ENCODE results near the gene MUS81.
"Not testable (repeated sequence)": the region's sequence is repeated elsewhere in the genome, so short reads cannot be mapped to it uniquely, and the experiment has no call there.

MUS81 gene

DNA sequence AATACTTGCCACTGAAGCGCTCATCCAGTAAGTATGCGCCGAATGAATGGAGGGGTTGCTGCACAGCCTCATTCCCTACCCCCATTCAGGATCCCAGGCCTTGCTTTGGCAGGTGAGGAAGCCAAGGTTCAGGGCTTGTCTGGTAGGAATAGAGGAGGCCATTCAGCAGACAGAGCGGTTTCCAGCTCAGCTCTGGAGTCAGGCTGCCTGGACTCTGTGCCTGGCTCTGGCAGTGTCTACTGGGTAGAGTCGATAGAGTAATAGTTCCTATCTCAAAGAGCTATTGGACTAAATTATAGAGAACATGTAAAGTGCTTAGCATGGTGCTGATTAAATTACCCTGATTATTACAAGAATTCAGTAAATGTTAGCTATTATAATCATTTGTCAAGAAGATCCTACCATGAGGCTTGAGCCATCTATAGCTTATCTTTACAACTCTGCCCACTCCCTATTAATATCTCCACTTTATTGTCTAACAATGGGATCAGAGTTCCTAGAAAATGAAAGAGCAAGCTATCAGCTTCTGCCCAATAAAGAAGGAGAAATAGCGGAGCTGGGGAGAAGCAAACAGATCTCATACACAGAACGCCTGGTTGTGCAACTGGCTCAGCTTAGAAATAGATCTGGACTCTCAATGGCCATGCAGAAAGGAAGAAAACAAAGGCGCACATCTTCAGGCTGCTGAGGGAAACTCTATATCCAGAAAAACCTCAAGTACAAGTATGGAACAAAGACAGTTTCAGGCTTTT is 33.1 kb upstream of the MUS81 start:
- DNase-seq (no peak), ATAC-seq (ENCODE audit: insufficient read depth, low read depth) (no peak)
- TF ChIP-seq, protein P1, sequence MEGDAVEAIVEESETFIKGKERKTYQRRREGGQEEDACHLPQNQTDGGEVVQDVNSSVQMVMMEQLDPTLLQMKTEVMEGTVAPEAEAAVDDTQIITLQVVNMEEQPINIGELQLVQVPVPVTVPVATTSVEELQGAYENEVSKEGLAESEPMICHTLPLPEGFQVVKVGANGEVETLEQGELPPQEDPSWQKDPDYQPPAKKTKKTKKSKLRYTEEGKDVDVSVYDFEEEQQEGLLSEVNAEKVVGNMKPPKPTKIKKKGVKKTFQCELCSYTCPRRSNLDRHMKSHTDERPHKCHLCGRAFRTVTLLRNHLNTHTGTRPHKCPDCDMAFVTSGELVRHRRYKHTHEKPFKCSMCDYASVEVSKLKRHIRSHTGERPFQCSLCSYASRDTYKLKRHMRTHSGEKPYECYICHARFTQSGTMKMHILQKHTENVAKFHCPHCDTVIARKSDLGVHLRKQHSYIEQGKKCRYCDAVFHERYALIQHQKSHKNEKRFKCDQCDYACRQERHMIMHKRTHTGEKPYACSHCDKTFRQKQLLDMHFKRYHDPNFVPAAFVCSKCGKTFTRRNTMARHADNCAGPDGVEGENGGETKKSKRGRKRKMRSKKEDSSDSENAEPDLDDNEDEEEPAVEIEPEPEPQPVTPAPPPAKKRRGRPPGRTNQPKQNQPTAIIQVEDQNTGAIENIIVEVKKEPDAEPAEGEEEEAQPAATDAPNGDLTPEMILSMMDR (IDR thresholded peaks at IDR 0.05; ENCODE audit: borderline replicate concordance, extremely low read depth, low read length, poor library complexity, severe bottlenecking) = no peak
- no peak for TF ChIP-seq EZH2 (IDR thresholded peaks at IDR 0.05; ENCODE audit: borderline replicate concordance, low read depth, low read length, severe bottlenecking)
- Histone ChIP-seq H3K4me1 (ENCODE audit: insufficient read depth, low read length) (no peaks in the 10 kb centered on the region), H2AFZ (ENCODE audit: low read depth, low read length) (no peak overlapping the region), H3K4me3 (ENCODE audit: low read depth in 1 of 2, low read length in 2 of 2) (no peak overlapping the region), H3K27me3 (ENCODE audit: insufficient read depth, low read length, poor library complexity) (no peaks in the 10 kb centered on the region), H3K27ac (ENCODE audit: low read length) (no peak overlapping the region), H3K4me2 (ENCODE audit: insufficient read depth, low read length) (no peak overlapping the region), H3K9me3 (ENCODE audit: insufficient read depth, low read length, severe bottlenecking) (no peaks in the 10 kb centered on the region), H3K79me2 (ENCODE audit: insufficient read depth, low read length) (no peaks in the 10 kb centered on the region), H3K36me3 (ENCODE audit: insufficient read depth, low read length) (no peaks in the 10 kb centered on the region), H3K9ac (ENCODE audit: low read depth, low read length) (no peak overlapping the region), H4K20me1 (ENCODE audit: insufficient read depth, low read length) (no peaks in the 10 kb centered on the region)

DNA sequence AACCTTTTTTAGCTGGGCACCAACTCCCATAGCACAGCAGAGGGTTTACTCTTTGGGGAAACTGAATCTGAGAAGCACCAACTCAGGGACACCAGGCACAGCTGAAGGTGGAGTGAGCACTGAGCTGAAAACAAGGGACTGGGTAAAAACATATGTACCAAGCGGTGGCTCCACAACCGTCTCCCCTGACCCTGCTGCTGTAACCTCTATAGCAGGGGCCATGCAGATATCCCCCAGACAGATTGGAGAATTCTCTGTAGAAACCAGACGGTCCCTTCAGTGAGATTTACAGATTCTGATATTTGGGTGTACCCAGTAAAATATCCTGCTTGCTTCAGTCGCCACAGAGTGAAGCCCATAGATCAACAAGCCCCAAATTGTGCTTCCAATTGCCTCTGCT is 30.8 kb upstream of the MUS81 start:
- H3K4me3 ChIP-seq (ENCODE audit: low read depth in 1 of 2, low read length in 2 of 2) = no peak overlapping the region
- H3K4me1 ChIP-seq (ENCODE audit: insufficient read depth, low read length) = peaks cover 16% of the 10 kb centered on the region
- no peaks in the 10 kb centered on the region for H3K9me3 ChIP-seq (ENCODE audit: insufficient read depth, low read length, severe bottlenecking)
- no peaks in the 10 kb centered on the region for H4K20me1 ChIP-seq (ENCODE audit: insufficient read depth, low read length)
- no peaks in the 10 kb centered on the region for H3K36me3 ChIP-seq (ENCODE audit: insufficient read depth, low read length)
- no peak overlapping the region for H3K4me2 ChIP-seq (ENCODE audit: insufficient read depth, low read length)
- H3K79me2 ChIP-seq (ENCODE audit: insufficient read depth, low read length) = peaks cover 5% of the 10 kb centered on the region
- DNase-seq (no peak), ATAC-seq (ENCODE audit: insufficient read depth, low read depth) (no peak)
- no peaks in the 10 kb centered on the region for H3K27me3 ChIP-seq (ENCODE audit: insufficient read depth, low read length, poor library complexity)
- H3K9ac ChIP-seq (ENCODE audit: low read depth, low read length) = no peak overlapping the region
- TF ChIP-seq EZH2 (IDR thresholded peaks at IDR 0.05; ENCODE audit: borderline replicate concordance, low read depth, low read length, severe bottlenecking) = no peak
- TF ChIP-seq, protein P1 (IDR thresholded peaks at IDR 0.05; ENCODE audit: borderline replicate concordance, extremely low read depth, low read length, poor library complexity, severe bottlenecking) = no peak
- H2AFZ ChIP-seq (ENCODE audit: low read depth, low read length) = no peak overlapping the region
- no peak overlapping the region for H3K27ac ChIP-seq (ENCODE audit: low read length)

DNA sequence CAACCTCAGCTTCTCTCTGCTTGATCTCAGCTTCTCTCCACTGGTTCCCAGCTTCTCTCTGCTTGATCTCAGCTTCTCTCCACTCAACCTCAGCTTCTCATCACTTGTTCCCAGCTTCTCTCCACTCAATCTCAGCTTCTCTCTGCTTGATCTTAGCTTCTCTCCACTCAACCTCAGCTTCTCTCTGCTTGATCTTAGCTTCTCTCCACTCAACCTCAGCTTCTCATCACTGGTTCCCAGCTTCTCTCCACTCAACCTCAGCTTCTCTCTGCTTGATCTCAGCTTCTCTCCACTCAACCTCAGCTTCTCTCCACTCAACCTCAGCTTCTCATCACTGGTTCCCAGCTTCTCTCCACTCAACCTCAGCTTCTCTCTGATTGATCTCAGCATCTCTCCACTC is 28.0 kb upstream of the MUS81 start:
- not testable (repeated sequence) for H3K27me3 ChIP-seq (ENCODE audit: insufficient read depth, low read length, poor library complexity); H3K36me3 ChIP-seq (ENCODE audit: insufficient read depth, low read length); ATAC-seq (ENCODE audit: insufficient read depth, low read depth); DNase-seq; H3K9me3 ChIP-seq (ENCODE audit: insufficient read depth, low read length, severe bottlenecking); H3K27ac ChIP-seq (ENCODE audit: low read length); H3K4me2 ChIP-seq (ENCODE audit: insufficient read depth, low read length); H2AFZ ChIP-seq (ENCODE audit: low read depth, low read length); H3K4me3 ChIP-seq (ENCODE audit: low read depth in 1 of 2, low read length in 2 of 2); H3K79me2 ChIP-seq (ENCODE audit: insufficient read depth, low read length); H3K9ac ChIP-seq (ENCODE audit: low read depth, low read length); H4K20me1 ChIP-seq (ENCODE audit: insufficient read depth, low read length)
- H3K4me1 ChIP-seq (ENCODE audit: insufficient read depth, low read length) = peaks cover 22% of the 10 kb centered on the region

DNA sequence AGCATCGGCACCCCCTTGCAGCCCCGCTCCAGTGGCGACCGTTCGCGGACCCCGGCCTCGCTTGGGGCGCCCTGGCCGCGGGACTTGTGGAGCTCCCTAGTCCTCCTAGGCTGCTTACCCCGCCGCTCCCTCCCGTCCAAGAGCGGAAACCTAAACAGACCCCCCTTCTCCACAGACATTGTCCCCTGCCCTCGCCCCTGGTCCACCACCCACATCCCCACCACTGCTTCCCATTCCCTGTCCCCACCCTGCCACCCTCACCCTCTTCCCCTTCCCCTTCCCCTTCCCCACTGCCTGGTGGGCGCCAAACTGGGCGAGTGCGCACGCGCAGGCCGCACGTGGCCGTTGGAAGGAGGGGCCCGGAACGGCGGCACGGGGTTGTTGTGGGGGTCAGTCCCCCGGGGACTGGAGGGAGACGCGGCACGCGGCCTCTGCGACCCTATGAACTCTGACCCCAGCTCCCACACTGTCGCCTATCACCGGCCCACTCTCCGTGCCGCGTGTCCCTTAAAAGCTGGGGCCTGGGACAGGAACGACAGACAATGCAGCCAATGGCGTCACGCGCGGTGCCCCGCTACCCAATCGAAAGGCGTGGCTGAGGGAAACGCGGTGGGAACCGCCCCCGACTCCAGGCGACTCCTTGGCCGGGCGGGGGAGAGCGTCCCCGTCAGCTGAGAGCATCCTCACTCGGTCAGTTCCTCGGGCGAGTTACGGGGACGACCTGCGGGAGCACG is 26.8 kb upstream of the MUS81 start, which contains the start of gene SNX32:
Gene SNX32, plus strand, starts transcription at position 667 of the 734 bp plus-strand sequence. CDS start 103 bp downstream, outside the sequence.
- H3K4me2 ChIP-seq (ENCODE audit: insufficient read depth, low read length) = peak within 1 kb of the TSS; percentile 88

More for the DNA sequence above, 26.8 kb upstream of the MUS81 start, which contains the start of gene SNX32:
- Histone ChIP-seq H3K27me3 (ENCODE audit: insufficient read depth, low read length, poor library complexity) (no peaks in the 10 kb centered on the region), H3K9ac (ENCODE audit: low read depth, low read length) (peak within 1 kb of the TSS; percentile 61), H4K20me1 (ENCODE audit: insufficient read depth, low read length) (no peaks in the 10 kb centered on the region), H2AFZ (ENCODE audit: low read depth, low read length) (peak within 1 kb of the TSS; percentile 82), H3K4me1 (ENCODE audit: insufficient read depth, low read length) (peaks cover 22% of the 10 kb centered on the region), H3K9me3 (ENCODE audit: insufficient read depth, low read length, severe bottlenecking) (no peaks in the 10 kb centered on the region), H3K4me3 (ENCODE audit: low read depth in 1 of 2, low read length in 2 of 2) (peak within 1 kb of the TSS; percentile 31 to 70; a peak in 3 of 4 replicates), H3K36me3 (ENCODE audit: insufficient read depth, low read length) (no peaks in the 10 kb centered on the region), H3K79me2 (ENCODE audit: insufficient read depth, low read length) (peaks cover 9% of the 10 kb centered on the region), H3K27ac (ENCODE audit: low read length) (peak within 1 kb of the TSS; percentile 86)
- DNase-seq (peak; percentile 96), ATAC-seq (ENCODE audit: insufficient read depth, low read depth) (peak; percentile 98)
- TF ChIP-seq, protein P1 (IDR thresholded peaks at IDR 0.05; ENCODE audit: borderline replicate concordance, extremely low read depth, low read length, poor library complexity, severe bottlenecking) = no peak
- TF ChIP-seq EZH2 (IDR thresholded peaks at IDR 0.05; ENCODE audit: borderline replicate concordance, low read depth, low read length, severe bottlenecking) = no peak
